Measurements from ENCODE around the gene METTL23. TPM values are rescaled to one million over a fixed set of nuclear protein-coding genes. Genes with fewer than 3 reads are reported as not detected.
"Not testable (repeated sequence)": the region's sequence is repeated elsewhere in the genome, so short reads cannot be mapped to it uniquely, and the experiment has no call there.

Gene METTL23
- total RNA-seq, 2 donors from 2014 or later: 25.4 to 30.7 TPM

DNA sequence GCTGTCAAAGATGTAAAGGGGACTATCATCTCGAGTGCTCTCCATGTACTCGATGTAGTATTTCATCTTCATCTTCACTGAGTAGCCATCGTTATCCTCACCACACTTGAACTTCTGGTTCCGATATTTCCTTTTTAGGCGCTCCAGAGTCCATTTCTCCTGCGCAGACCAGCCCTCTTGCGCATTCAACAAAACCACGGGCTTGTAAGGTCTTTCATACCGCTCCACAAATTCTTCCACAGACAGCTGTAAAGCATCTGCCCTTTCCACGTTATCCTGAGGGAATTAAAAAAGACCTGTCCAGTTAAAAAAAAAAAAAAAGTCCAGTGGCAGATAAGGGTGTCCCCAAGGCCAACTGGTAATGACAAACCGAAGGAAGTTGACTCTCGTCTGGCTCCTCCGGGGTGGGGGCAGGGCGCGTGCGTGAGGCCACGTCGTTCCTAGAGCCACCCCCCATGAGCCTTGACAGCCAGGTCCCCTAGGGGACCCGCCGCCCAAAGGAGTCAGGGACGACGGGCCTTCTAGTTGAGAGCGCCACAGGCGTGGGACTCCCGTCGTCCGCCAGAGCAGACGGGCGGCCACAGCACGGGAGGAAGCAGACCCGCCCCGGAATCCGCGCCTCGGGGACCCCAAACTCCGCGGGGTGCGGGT lies 934 bp upstream of the METTL23 start:
- H3K4me3 Mint-ChIP-seq: peak overlapping the region; percentile 92 to 100
- peaks cover 61% of the 10 kb centered on the region for H3K4me1 Mint-ChIP-seq (ENCODE audit: low read depth)
- DNase-seq (peak; percentile 80 to 82), ATAC-seq (replicated peaks in 1 of 2) (peak; percentile 19 to 37)
- H3K36me3 Mint-ChIP-seq (ENCODE audit: insufficient read depth in 2 of 2): peaks cover 14 to 43% of the 10 kb centered on the region in 2 donors
- peak overlapping the region; percentile 99 for H3K27ac Mint-ChIP-seq
- H3K9me3 Mint-ChIP-seq: no peaks in the 10 kb centered on the region
- H3K27me3 Mint-ChIP-seq (ENCODE audit: low read depth): no peaks in the 10 kb centered on the region

DNA sequence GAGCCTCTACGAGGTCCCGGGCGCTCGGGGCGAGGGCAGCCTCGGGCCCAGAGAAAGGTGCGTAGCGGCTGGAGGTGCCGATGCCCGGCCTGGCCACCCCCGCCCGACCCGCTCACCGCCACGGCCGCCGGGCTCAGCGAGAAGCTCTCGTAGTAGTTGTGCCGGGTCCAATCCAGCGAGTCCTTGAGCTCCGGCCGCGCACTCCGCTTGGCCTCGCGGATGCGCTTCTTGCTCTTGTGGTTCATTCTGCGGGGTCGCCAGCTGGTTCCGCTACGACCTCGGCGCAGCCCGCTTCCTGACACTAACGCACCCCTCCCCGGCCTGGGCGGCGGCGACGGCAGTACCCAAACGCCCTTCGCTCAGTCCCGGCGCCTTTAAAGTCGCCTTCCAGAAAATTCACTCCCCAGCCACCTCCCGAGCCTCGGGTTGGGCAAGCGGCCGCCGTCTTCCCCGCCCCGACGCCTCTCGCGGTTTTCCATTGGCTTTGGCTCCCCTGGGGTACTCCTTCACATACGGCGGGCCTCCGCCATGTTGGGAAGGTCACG lies 336 bp upstream of the METTL23 start, which contains the start of gene JMJD6:
TSS of gene JMJD6 (minus strand) at position 376 of the 545 bp plus-strand sequence. CDS start at position 245, 131 bp downstream.
- DNase-seq: peak in 1 of 2 donors; percentile 94
- peak; percentile 77 to 79 for ATAC-seq (replicated peaks in 1 of 2)
- no peaks in the 10 kb centered on the region for H3K9me3 Mint-ChIP-seq
- H3K27ac Mint-ChIP-seq: peak within 1 kb of the TSS; percentile 99
- peaks cover 58% of the 10 kb centered on the region for H3K4me1 Mint-ChIP-seq (ENCODE audit: low read depth)
- H3K36me3 Mint-ChIP-seq (ENCODE audit: insufficient read depth in 2 of 2): peaks cover 14 to 39% of the 10 kb centered on the region in 2 donors
- H3K27me3 Mint-ChIP-seq (ENCODE audit: low read depth): no peaks in the 10 kb centered on the region
- peak within 1 kb of the TSS; percentile 92 to 100 for H3K4me3 Mint-ChIP-seq

DNA sequence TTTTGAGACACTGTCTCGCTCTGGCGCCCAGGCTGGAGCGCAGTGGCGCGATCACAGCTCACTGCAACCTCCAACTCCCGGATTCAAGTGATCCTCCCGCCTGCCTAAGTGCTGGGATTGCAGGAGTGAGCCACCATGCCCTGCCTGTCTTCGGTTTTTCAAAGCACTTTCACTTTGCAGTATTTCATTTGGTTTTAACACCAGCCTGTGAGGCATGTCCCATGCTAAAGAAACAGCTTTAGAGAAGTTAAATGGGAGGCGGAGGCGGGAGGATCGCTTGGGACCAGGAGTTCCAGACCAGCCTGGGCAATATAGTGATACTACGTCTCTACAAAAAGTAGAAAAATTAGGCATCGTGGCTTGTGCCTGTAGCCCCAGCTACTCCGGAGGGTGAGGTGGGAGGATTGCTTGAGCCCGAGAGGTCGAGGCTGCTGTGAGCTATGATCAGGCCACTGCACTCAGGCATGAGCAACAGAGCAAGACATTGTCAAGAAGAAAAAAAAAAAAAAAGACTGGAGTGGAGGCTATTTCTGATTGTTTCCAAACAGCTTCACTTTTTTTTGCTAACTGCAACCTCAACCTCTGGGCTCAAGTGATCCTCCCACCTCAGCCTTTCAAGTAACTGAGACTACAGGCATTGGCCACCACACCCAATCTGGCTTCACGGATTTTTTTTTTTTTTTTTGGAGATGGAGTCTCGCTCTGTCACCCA lies 1.3 kb downstream of the METTL23 start:
- DNase-seq (peak in 1 of 2 donors; percentile 37), ATAC-seq (replicated peaks in 1 of 2) (no peak)
- Mint-ChIP-seq H3K4me3 (peak overlapping the region; percentile 92 to 100), H3K4me1 (ENCODE audit: low read depth) (peaks cover 63% of the 10 kb centered on the region), H3K9me3 (no peaks in the 10 kb centered on the region), H3K27ac (peak overlapping the region; percentile 99), H3K27me3 (ENCODE audit: low read depth) (no peaks in the 10 kb centered on the region), H3K36me3 (ENCODE audit: insufficient read depth in 2 of 2) (peaks cover 10 to 32% of the 10 kb centered on the region in 2 donors)

DNA sequence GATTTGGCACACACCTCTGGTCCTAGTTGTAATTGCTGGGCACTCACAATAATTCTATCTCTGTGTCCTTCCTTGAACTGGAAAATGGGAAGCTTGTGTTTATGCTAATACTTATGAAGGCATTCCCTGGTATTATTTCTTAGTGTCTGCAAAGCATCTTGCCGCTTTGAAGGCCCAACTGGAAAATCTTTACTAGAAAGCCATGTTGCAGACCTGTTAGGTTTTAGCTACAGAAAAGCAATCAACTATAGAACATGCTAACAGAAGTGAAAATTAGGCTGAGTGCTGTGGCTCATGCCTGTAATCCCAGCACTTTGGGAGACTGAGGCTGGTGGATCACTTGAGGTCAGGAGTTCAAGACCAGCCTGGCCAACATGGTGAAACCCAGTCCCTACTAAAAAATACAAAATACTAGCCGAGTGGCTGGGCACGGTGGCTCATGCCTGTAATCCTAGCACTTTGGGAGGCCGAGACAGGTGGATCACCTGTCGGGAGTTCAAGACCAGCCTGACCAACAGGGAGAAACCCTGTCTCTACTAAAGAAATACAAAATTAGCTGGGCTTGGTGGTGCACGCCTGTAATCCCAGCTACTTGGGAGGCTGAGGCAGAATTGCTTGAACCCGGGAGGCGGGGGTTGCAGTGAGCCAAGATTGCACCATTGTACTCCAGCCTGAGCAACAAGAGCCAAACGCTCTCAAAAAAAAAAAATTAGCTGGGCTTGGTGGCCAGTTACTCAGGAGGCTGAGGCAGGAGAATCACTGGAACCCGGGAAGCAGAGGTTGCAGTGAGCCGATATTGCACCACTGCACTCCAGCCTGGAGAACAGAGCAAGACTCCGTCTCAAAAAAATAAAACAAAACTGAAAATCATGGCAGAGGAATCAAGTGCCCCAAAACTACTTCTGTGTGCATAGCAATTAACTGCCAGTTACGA lies 5.4 kb downstream of the METTL23 start:
- Mint-ChIP-seq H3K4me1 (ENCODE audit: low read depth) (peaks cover 64% of the 10 kb centered on the region), H3K4me3 (peak overlapping the region; percentile 12 to 94), H3K27ac (peak overlapping the region; percentile 91), H3K36me3 (ENCODE audit: insufficient read depth in 2 of 2) (peaks cover 22 to 46% of the 10 kb centered on the region in 2 donors)
- not testable (repeated sequence) for DNase-seq; ATAC-seq (replicated peaks in 1 of 2); H3K27me3 Mint-ChIP-seq (ENCODE audit: low read depth); H3K9me3 Mint-ChIP-seq

DNA sequence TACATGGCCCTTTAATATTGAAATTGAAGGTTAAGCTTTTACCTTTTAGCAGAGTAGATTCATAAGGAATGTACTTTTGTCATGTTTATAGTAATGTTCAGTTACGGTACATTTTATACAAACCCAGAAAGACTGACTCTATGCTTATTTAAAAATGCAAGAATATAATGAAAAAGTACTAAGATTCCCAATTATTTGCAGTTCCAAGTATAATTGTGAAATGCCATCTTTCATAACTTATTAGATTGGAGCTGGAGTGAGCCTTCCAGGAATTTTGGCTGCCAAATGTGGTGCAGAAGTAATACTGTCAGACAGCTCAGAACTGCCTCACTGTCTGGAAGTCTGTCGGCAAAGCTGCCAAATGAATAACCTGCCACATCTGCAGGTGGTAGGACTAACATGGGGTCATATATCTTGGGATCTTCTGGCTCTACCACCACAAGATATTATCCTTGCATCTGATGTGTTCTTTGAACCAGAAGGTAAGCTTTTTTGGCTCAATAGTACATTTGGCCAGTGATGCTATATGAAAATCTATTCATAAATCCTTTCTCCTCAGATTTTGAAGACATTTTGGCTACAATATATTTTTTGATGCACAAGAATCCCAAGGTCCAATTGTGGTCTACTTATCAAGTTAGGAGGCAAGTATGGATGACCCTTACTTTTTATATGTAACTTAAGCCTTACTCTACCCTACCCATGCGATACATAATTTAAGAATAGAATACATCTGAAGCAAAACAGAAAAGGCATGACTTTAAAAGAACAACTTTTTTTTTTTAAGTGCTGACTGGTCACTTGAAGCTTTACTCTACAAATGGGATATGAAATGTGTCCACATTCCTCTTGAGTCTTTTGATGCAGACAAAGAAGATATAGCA lies 6.3 kb downstream of the METTL23 start:
- peak overlapping the region; percentile 94 for H3K4me3 Mint-ChIP-seq
- ATAC-seq (replicated peaks in 1 of 2): no peak
- H3K27ac Mint-ChIP-seq: peak overlapping the region; percentile 97
- no peak for DNase-seq
- no peaks in the 10 kb centered on the region for H3K9me3 Mint-ChIP-seq
- peaks cover 21 to 44% of the 10 kb centered on the region in 2 donors for H3K36me3 Mint-ChIP-seq (ENCODE audit: insufficient read depth in 2 of 2)
- H3K27me3 Mint-ChIP-seq (ENCODE audit: low read depth): no peaks in the 10 kb centered on the region
- peaks cover 60% of the 10 kb centered on the region for H3K4me1 Mint-ChIP-seq (ENCODE audit: low read depth)

DNA sequence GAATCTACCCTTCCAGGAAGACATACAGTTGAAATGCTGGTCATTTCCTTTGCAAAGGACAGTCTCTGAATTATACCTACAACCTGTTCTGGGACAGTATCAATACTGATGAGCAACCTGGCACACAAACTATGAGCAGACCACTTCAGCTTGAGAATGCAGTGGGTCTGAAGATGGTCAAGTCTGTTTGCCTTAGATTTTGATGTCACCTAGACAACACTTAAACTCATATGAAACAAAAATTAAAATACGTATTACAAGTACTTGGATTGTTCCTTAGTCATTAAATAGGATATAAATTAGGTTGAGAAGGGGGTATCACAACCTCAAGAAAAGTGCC lies 6.9 kb downstream of the METTL23 start:
- H3K9me3 Mint-ChIP-seq: no peaks in the 10 kb centered on the region
- H3K4me3 Mint-ChIP-seq: peak overlapping the region; percentile 94
- ATAC-seq (replicated peaks in 1 of 2): no peak
- H3K4me1 Mint-ChIP-seq (ENCODE audit: low read depth): peaks cover 59% of the 10 kb centered on the region
- H3K27me3 Mint-ChIP-seq (ENCODE audit: low read depth): no peaks in the 10 kb centered on the region
- no peak for DNase-seq
- H3K27ac Mint-ChIP-seq: peak overlapping the region; percentile 97
- H3K36me3 Mint-ChIP-seq (ENCODE audit: insufficient read depth in 2 of 2): peaks cover 22 to 44% of the 10 kb centered on the region in 2 donors

DNA sequence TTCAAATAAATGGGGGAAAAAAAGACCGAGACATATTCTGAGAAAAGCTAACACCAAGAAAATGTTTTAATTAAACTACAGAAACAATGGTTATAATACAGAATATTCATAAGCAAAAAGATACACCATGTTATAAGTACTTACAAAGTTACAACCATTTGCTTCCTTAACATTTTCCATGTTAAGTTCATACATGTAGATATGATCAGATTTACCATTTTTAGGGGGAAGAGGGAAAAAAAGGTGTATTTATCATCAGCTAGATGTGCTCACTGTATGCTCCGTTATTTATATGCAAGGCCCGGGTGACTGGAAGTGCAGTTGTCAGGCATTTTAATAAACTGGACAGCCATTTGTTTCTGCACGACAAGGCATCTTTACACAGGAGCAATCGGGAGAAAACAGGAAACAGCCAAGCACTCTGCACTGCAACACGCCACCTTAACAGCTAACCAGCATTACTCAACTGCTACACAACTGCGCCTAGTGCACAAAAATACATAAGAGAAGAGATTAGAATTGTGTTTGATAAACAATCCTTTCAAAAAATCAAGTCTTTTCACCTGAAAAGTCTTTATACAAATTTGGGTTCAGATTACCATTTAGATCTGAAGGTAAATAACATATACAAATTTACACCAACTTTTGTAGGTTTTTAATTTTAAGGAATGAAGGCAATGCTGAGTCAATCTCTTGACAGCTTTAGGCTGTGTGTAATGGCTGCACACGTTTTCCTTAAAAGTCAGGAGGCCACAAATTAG lies 7.6 kb downstream of the METTL23 start:
- Mint-ChIP-seq H3K36me3 (ENCODE audit: insufficient read depth in 2 of 2) (peaks cover 21 to 44% of the 10 kb centered on the region in 2 donors), H3K4me3 (peak overlapping the region; percentile 94), H3K4me1 (ENCODE audit: low read depth) (peaks cover 59% of the 10 kb centered on the region), H3K27ac (peak overlapping the region; percentile 97), H3K9me3 (no peaks in the 10 kb centered on the region), H3K27me3 (ENCODE audit: low read depth) (no peaks in the 10 kb centered on the region)
- no peak for ATAC-seq (replicated peaks in 1 of 2)
- DNase-seq: no peak

DNA sequence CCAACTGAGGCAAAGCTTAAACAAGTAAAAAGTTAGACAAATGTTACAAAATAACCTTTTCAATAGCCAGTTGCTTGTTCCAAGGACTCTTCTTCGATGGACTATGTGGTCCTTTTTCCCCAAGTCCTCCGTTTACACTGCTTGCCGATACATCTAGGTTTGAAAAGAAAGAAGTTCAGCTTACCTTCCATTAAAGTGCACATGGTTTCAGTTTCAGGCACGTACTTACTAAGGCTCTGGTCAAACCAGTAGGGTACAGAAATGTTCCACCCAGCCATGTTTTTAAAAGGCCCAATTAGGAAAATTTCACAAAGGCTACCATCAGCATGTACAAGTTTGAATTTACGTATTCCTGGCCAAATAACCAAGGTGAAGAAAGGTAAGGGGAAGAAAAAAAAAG lies 8.4 kb downstream of the METTL23 start:
- Mint-ChIP-seq H3K4me1 (ENCODE audit: low read depth) (peaks cover 59% of the 10 kb centered on the region), H3K27me3 (ENCODE audit: low read depth) (no peaks in the 10 kb centered on the region), H3K9me3 (no peaks in the 10 kb centered on the region), H3K4me3 (peak overlapping the region; percentile 94), H3K36me3 (ENCODE audit: insufficient read depth in 2 of 2) (peaks cover 20 to 40% of the 10 kb centered on the region in 2 donors), H3K27ac (peak overlapping the region; percentile 97)
- ATAC-seq (replicated peaks in 1 of 2) (no peak), DNase-seq (no peak)

DNA sequence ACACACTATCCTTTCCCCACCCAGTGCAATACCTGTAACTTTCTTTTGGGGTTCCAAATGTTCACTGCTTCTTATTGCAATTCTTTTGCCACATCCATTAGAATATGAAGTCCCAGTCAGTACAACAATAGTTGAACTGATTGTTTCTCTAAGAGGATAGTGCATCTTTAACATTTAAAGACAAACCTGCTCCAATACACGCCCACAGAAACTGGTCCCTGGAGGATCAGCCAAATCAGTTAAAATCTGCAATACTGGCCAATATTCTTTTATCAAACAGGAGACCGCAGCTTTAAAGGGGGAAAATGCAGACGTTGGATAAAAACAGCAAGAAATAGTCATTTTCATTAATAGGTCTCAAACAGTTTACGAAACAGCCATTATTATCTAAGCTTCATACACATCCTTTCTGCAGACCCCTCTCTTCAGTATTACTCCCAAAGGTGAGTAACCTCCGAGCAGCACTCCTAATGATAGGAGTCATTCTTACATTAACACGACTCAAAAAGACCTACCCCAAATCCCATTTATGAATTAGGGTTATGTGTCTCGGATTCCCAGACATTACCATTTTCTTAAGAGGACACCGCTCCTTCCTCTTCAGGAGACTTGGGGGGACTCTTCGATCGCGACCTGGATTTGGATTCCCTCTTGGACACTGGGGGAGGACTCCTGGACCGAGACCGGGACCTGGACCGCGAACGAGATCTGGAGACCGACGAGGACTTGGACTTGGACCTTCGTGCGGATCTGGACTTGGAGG lies 9.1 kb downstream of the METTL23 start:
- Mint-ChIP-seq H3K4me1 (ENCODE audit: low read depth) (peaks cover 62% of the 10 kb centered on the region), H3K9me3 (no peaks in the 10 kb centered on the region), H3K4me3 (peak overlapping the region; percentile 94)

DNA sequence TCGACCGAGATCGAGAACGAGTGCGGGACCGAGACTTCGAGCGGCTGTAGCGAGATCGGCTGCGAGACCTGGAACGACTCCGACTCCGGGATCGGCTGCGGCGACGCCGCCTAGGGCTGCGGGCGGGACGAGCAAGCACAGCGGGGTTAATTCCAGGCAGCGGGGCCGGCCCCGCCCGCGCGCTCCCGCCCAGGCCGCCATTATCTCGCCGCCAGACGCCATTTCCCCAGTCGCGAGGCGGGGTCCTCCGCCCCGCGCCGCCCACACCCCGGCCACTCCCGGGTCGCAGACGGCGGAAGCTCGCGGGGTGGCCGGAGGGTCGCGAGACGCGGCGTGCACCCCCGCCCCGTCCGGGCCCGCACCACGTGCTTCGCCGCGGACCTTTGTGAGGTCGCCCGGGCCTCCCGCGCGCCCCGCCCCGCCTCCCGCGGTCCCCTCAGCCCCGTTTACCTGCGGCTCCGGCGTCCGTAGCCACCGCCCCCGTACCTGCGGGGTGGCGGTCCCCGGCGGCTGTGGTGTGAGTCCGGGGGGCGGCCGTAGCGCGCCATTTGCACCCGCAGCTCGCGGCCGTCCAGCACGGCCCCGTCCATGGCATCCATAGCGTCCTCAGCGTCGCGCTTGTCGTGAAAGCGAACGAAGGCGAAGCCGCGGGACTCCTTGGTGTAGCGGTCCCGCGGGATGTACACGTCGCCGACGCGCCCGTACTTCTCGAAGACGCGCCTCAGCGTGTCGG lies 9.9 kb downstream of the METTL23 start:
- peak; percentile 14 to 18 for ATAC-seq (replicated peaks in 1 of 2)
- H3K36me3 Mint-ChIP-seq (ENCODE audit: insufficient read depth in 2 of 2): peaks cover 20 to 35% of the 10 kb centered on the region in 2 donors
- H3K9me3 Mint-ChIP-seq: no peaks in the 10 kb centered on the region
- H3K4me1 Mint-ChIP-seq (ENCODE audit: low read depth): peaks cover 70% of the 10 kb centered on the region
- peak overlapping the region; percentile 97 for H3K27ac Mint-ChIP-seq
- no peaks in the 10 kb centered on the region for H3K27me3 Mint-ChIP-seq (ENCODE audit: low read depth)
- H3K4me3 Mint-ChIP-seq: peak overlapping the region; percentile 95 to 98
- DNase-seq: peak; percentile 63 to 79

More for the DNA sequence above, 9.1 kb downstream of the METTL23 start:
- no peaks in the 10 kb centered on the region for H3K27me3 Mint-ChIP-seq (ENCODE audit: low read depth)
- DNase-seq (no peak), ATAC-seq (replicated peaks in 1 of 2) (no peak)
- peak overlapping the region; percentile 97 for H3K27ac Mint-ChIP-seq
- peaks cover 20 to 38% of the 10 kb centered on the region in 2 donors for H3K36me3 Mint-ChIP-seq (ENCODE audit: insufficient read depth in 2 of 2)

Data from activated T-cell treated with anti-CD3 and anti-CD28 coated beads, Interleukin-2, amount 50 U/mL, for 72 hours (primary cell).